Hepatocyte (in vitro differentiated cells): Measurements from ENCODE around the gene KAT7. TPM values are rescaled to one million over a fixed set of nuclear protein-coding genes. Genes with fewer than 3 reads are reported as not detected.

Experiments used
- DNase-seq: peaks from one replicate; pipeline ENCODE4 v3.0.0-alpha.2; 2016; ENCODE audit warnings: low spot score
- H2AFZ ChIP-seq: fragments of 200-600 bp; sonication (generic); 2 replicates; pipeline ENCODE4 v1.6.0; 2016; ENCODE audit warnings: antibody characterized with exemption, mild to moderate bottlenecking
- H3K27ac ChIP-seq: fragments of 200-600 bp; sonication (generic); 2 replicates; pipeline ENCODE4 v1.5.1; 2016; ENCODE audit warnings: mild to moderate bottlenecking
- H3K27me3 ChIP-seq: fragments of 200-600 bp; sonication (generic); 2 replicates; pipeline ENCODE4 v1.6.1; 2016
- H3K36me3 ChIP-seq: fragments of 200-600 bp; sonication (generic); replicated peaks from 2 replicates; pipeline ENCODE4 v1.5.1; 2016; ENCODE audit warnings: low read depth; ENCODE audit not compliant: insufficient read depth
- H3K4me1 ChIP-seq: fragments of 200-600 bp; sonication (generic); 2 replicates; pipeline ENCODE4 v1.5.1; 2016; ENCODE audit warnings: mild to moderate bottlenecking, moderate library complexity; ENCODE audit not compliant: insufficient read depth
- H3K4me2 ChIP-seq: fragments of 200-600 bp; sonication (generic); 2 replicates; pipeline ENCODE4 v1.6.0; 2016
- H3K4me3 ChIP-seq: fragments of 200-600 bp; sonication (generic); 2 replicates; pipeline ENCODE4 v1.5.1; 2016; ENCODE audit warnings: mild to moderate bottlenecking
- H3K79me2 ChIP-seq: fragments of 200-600 bp; sonication (generic); 2 replicates; pipeline ENCODE4 v1.6.0; 2017; ENCODE audit warnings: mild to moderate bottlenecking
- H3K9me2 ChIP-seq: fragments of 200-600 bp; sonication (generic); replicated peaks from 2 replicates; pipeline ENCODE4 v1.6.0; 2017; ENCODE audit warnings: mild to moderate bottlenecking; ENCODE audit not compliant: insufficient read depth
- H3K9me3 ChIP-seq: fragments of 200-600 bp; sonication (generic); 2 replicates; pipeline ENCODE4 v1.5.1; 2016; ENCODE audit warnings: low read depth, mild to moderate bottlenecking
- H4K20me1 ChIP-seq: fragments of 200-600 bp; sonication (generic); 2 replicates; pipeline ENCODE4 v1.6.0; 2016; ENCODE audit warnings: mild to moderate bottlenecking; ENCODE audit not compliant: insufficient read depth, poor library complexity, severe bottlenecking
- EZH2 ChIP-seq: fragments of 200-600 bp; sonication (generic); IDR thresholded peaks from 2 replicates; pipeline ENCODE4 v1.6.1; 2016; ENCODE audit warnings: antibody characterized with exemption, mild to moderate bottlenecking, borderline replicate concordance
- EZH2phosphoT487 ChIP-seq: fragments of 200-600 bp; sonication (generic); IDR thresholded peaks from one replicate; pipeline ENCODE4 v1.6.1; 2018; ENCODE audit warnings: antibody characterized with exemption, mild to moderate bottlenecking, low read depth, moderate library complexity; ENCODE audit not compliant: unreplicated experiment, severe bottlenecking
- WGBS: methylation state at CpG from one replicate; pipeline ENCODE4 v1.1.6; 2016; ENCODE audit warnings: low lambda C conversion rate; ENCODE audit errors: missing lambda C conversion rate; 5-methylcytosine and 5-hydroxymethylcytosine counted together
- polyA plus RNA-seq: library from polyadenylated mRNA; unstranded; fragments of >200 nt; fragmentation: Nextera tagmentation; extraction: Ambion mirVana; gene quantifications from 2 replicates; pipeline ENCODE4 v1.2.1, GENCODE V29; 2016
- total RNA-seq: library from RNA; depleted of rRNA; stranded (reverse); fragments of >200 nt; gene quantifications from 2 replicates; pipeline ENCODE4 v1.2.3, GENCODE V29; 2014
- TF ChIP-seq, protein P1 (sequence below): fragments of 200-600 bp; sonication (generic); IDR thresholded peaks from 2 replicates; pipeline ENCODE4 v1.5.1; 2016; ENCODE audit warnings: antibody characterized with exemption, mild to moderate bottlenecking; ENCODE audit not compliant: poor library complexity

Gene KAT7
- total and polyA plus RNA-seq, 2 experiments from 2014 or later: 21.4 to 30.1 TPM

DNA sequence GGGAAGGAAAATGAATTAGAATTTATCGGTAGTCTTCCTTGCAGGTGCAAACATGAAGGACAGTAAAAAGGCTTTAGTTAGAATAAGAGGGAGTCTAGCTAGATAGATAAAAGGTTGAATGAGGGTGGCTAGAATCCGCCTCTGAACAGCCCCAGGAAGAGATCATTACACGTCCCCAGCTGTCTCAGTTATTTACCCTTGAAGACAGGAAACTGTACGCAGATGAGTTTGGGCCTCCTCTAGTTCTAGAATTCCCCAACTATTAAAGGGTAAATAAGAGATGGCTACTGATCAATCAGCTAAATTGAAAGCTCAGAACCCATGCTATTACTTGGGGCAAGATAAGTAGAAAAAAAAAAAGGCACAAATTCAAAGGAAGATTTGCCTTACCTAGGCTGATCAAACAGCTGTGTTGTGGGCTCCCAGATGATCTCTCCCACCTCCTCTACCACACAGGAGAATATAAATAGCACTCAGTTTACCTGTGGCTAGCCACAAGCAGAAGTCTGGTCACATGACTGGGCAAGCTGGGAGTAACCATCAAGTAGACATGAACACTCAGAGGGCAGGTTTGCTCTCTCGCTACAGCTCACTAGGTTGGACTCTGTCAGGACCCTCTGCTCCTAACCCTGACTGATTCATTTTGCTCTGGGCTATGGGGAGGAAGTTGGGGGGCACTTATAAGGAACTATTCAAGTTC is 41.5 kb upstream of the KAT7 start:
- Histone ChIP-seq H3K4me1 (no peaks in the 10 kb centered on the region), H3K27me3 (no peaks in the 10 kb centered on the region), H3K36me3 (no peaks in the 10 kb centered on the region), H3K79me2 (peaks cover 15% of the 10 kb centered on the region), H3K4me2 (no peak overlapping the region), H3K27ac (no peak overlapping the region), H2AFZ (no peak overlapping the region), H3K9me3 (no peaks in the 10 kb centered on the region), H4K20me1 (no peaks in the 10 kb centered on the region), H3K4me3 (no peak overlapping the region), H3K9me2 (no peaks in the 10 kb centered on the region)
- TF ChIP-seq EZH2 (no peak), EZH2phosphoT487 (no peak)
- TF ChIP-seq, protein P1, sequence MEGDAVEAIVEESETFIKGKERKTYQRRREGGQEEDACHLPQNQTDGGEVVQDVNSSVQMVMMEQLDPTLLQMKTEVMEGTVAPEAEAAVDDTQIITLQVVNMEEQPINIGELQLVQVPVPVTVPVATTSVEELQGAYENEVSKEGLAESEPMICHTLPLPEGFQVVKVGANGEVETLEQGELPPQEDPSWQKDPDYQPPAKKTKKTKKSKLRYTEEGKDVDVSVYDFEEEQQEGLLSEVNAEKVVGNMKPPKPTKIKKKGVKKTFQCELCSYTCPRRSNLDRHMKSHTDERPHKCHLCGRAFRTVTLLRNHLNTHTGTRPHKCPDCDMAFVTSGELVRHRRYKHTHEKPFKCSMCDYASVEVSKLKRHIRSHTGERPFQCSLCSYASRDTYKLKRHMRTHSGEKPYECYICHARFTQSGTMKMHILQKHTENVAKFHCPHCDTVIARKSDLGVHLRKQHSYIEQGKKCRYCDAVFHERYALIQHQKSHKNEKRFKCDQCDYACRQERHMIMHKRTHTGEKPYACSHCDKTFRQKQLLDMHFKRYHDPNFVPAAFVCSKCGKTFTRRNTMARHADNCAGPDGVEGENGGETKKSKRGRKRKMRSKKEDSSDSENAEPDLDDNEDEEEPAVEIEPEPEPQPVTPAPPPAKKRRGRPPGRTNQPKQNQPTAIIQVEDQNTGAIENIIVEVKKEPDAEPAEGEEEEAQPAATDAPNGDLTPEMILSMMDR: no peak
- no peak for DNase-seq
- WGBS: 79% methylated on average over 5 of the region's 5 CpGs

DNA sequence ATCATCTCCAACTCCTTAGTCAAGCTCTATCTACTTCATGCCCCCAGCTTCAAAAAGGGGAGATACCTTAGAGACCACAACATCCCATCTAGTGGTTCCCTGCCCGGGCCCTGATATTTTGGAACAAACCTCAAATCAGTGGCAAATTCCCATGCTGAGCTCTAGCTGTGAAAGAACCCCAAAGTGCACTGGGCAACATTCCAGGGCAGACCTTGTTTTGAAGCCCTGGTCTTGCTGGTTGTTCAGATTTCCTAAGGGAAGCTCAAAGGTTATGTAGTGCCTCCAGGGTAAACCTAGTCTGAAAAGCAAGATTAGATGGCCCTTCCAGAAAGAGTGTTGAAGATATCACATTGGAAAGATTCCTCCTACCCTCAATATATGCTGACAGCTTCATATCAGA is 40.8 kb upstream of the KAT7 start:
- WGBS: 89% methylated on average over 1 of the region's 1 CpG
- Histone ChIP-seq H3K27ac (no peak overlapping the region), H3K4me3 (no peak overlapping the region), H3K9me2 (no peaks in the 10 kb centered on the region), H4K20me1 (no peaks in the 10 kb centered on the region), H3K79me2 (peaks cover 8% of the 10 kb centered on the region), H3K4me2 (no peak overlapping the region), H2AFZ (no peak overlapping the region), H3K9me3 (no peaks in the 10 kb centered on the region), H3K4me1 (no peaks in the 10 kb centered on the region), H3K36me3 (no peaks in the 10 kb centered on the region), H3K27me3 (no peaks in the 10 kb centered on the region)
- DNase-seq: no peak
- TF ChIP-seq, protein P1: no peak
- TF ChIP-seq EZH2phosphoT487: no peak
- no peak for TF ChIP-seq EZH2

DNA sequence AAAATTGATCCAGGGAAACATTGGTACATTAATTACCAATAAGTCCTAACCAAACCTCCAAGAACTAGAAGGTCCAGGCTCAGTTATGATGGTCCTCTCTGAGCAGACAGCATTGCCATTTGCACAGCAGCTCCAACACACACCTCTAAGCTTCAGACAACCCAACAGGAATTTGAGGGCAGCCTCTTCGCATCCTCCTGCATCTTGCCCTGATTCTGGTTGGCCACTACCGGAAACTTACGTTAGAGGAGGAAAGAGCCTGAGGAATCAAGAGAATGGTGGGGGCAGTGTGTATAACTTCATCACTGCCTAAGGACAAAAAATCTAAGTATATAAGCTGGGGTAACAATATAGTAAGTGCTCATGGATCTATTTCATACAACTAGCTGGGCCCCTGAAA is 40.3 kb upstream of the KAT7 start:
- H3K27me3 ChIP-seq: no peaks in the 10 kb centered on the region
- no peak overlapping the region for H2AFZ ChIP-seq
- H4K20me1 ChIP-seq: no peaks in the 10 kb centered on the region
- H3K4me3 ChIP-seq: no peak overlapping the region
- no peaks in the 10 kb centered on the region for H3K4me1 ChIP-seq
- no peaks in the 10 kb centered on the region for H3K9me2 ChIP-seq
- H3K79me2 ChIP-seq: peaks cover 6% of the 10 kb centered on the region
- no peak overlapping the region for H3K4me2 ChIP-seq
- WGBS: 97% methylated on average over 3 of the region's 3 CpGs
- DNase-seq: no peak
- no peak for TF ChIP-seq EZH2
- no peak for TF ChIP-seq EZH2phosphoT487
- TF ChIP-seq, protein P1: no peak
- no peaks in the 10 kb centered on the region for H3K36me3 ChIP-seq
- no peak overlapping the region for H3K27ac ChIP-seq
- no peaks in the 10 kb centered on the region for H3K9me3 ChIP-seq
